Suprapubic skin (tissue), 4 donors: ENCODE data around the gene AGMO. TPM values are rescaled to one million over a fixed set of nuclear protein-coding genes. Genes with fewer than 3 reads are reported as not detected.

Experiments used
- DNase-seq, 2 donors: peaks; one replicate each; pipeline ENCODE4 v3.0.0-alpha.2; 2019; ENCODE audit warnings: low spot score in 2 of 2
- H3K27ac ChIP-seq: fragments of 200-600 bp; sonication (generic); one replicate; pipeline ENCODE4 v1.5.1; 2019
- H3K27me3 ChIP-seq: fragments of 200-600 bp; sonication (generic); one replicate; pipeline ENCODE4 v1.5.1; 2019
- H3K36me3 ChIP-seq: fragments of 200-600 bp; sonication (generic); one replicate; pipeline ENCODE4 v1.5.1; 2019
- H3K4me1 ChIP-seq: fragments of 200-600 bp; sonication (generic); one replicate; pipeline ENCODE4 v1.5.1; 2019
- H3K4me3 ChIP-seq: fragments of 200-600 bp; sonication (generic); one replicate; pipeline ENCODE4 v1.5.1; 2019; ENCODE audit warnings: mild to moderate bottlenecking
- H3K9me3 ChIP-seq: fragments of 200-600 bp; sonication (generic); one replicate; pipeline ENCODE4 v1.5.1; 2019
- EP300 ChIP-seq: sonication (generic); formaldehyde crosslinking; IDR thresholded peaks from one replicate; pipeline ENCODE4 v1.6.1; 2017; ENCODE audit warnings: antibody characterized with exemption
- POLR2A ChIP-seq, 2 donors: fragments of 450-650 bp; IDR thresholded peaks; one replicate each; pipeline ENCODE4 v1.6.1; 2017; ENCODE audit warnings: antibody characterized with exemption in 2 of 2, mild to moderate bottlenecking in 2 of 2, moderate library complexity in 2 of 2
- POLR2AphosphoS5 ChIP-seq, 3 donors: sonication (generic); formaldehyde crosslinking; IDR thresholded peaks; one replicate each; pipeline ENCODE4 v1.6.1; 2017; ENCODE audit warnings: antibody characterized with exemption in 3 of 3
- WGBS: methylation state at CpG from one replicate; pipeline ENCODE4 v1.1.5; 2018; 5-methylcytosine and 5-hydroxymethylcytosine counted together
- total RNA-seq, 4 donors: library from RNA; depleted of rRNA; stranded (reverse); fragments of >200 nt; gene quantifications; one replicate each; pipeline ENCODE4 v1.1.0, GENCODE V29; 2016
- TF ChIP-seq, protein P1 (sequence below), 2 donors: fragments of 200-600 bp in 1 of 2; fragments of 450-650 bp in 1 of 2; sonication (generic) in 1 of 2; IDR thresholded peaks; one replicate each; pipeline ENCODE4 v1.5.1; 2016 to 2019; ENCODE audit warnings: antibody characterized with exemption in 2 of 2, mild to moderate bottlenecking in 1 of 2, moderate library complexity in 1 of 2

The AGMO gene
- total RNA-seq, 4 donors from 2014 or later: 0.40 TPM; not detected in 3

DNA sequence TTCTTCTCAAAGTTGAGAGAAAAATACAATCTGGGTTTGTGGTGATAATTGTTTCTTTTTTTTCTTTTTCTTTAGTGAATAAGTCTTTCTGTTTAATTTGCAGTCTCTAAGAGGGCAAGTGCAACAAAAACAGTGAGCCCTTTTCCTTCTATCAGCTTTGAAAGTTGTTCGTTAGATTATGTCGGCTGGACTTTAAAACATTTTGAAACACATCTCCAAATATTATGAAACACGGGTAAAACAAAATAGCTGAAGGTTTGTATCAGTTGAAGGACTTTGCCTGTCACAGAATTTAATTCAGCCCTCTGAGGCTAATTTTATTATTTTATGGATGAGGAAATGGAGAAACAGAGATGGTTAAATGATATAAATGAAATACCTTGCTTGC lies 85.3 kb downstream of the AGMO start:
- WGBS: 81% methylated on average over 3 of the region's 3 CpGs
- DNase-seq: no peak
- H3K4me3 ChIP-seq: no peak overlapping the region
- H3K27ac ChIP-seq: no peak overlapping the region
- no peaks in the 10 kb centered on the region for H3K36me3 ChIP-seq
- no peaks in the 10 kb centered on the region for H3K4me1 ChIP-seq
- H3K27me3 ChIP-seq: no peaks in the 10 kb centered on the region
- TF ChIP-seq, protein P1, sequence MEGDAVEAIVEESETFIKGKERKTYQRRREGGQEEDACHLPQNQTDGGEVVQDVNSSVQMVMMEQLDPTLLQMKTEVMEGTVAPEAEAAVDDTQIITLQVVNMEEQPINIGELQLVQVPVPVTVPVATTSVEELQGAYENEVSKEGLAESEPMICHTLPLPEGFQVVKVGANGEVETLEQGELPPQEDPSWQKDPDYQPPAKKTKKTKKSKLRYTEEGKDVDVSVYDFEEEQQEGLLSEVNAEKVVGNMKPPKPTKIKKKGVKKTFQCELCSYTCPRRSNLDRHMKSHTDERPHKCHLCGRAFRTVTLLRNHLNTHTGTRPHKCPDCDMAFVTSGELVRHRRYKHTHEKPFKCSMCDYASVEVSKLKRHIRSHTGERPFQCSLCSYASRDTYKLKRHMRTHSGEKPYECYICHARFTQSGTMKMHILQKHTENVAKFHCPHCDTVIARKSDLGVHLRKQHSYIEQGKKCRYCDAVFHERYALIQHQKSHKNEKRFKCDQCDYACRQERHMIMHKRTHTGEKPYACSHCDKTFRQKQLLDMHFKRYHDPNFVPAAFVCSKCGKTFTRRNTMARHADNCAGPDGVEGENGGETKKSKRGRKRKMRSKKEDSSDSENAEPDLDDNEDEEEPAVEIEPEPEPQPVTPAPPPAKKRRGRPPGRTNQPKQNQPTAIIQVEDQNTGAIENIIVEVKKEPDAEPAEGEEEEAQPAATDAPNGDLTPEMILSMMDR (IDR thresholded peaks at IDR 0.05): no peak
- no peak for TF ChIP-seq EP300
- no peak for TF ChIP-seq POLR2AphosphoS5 (IDR thresholded peaks at IDR 0.05)
- no peak for TF ChIP-seq POLR2A (IDR thresholded peaks at IDR 0.05)
- H3K9me3 ChIP-seq: no peaks in the 10 kb centered on the region

DNA sequence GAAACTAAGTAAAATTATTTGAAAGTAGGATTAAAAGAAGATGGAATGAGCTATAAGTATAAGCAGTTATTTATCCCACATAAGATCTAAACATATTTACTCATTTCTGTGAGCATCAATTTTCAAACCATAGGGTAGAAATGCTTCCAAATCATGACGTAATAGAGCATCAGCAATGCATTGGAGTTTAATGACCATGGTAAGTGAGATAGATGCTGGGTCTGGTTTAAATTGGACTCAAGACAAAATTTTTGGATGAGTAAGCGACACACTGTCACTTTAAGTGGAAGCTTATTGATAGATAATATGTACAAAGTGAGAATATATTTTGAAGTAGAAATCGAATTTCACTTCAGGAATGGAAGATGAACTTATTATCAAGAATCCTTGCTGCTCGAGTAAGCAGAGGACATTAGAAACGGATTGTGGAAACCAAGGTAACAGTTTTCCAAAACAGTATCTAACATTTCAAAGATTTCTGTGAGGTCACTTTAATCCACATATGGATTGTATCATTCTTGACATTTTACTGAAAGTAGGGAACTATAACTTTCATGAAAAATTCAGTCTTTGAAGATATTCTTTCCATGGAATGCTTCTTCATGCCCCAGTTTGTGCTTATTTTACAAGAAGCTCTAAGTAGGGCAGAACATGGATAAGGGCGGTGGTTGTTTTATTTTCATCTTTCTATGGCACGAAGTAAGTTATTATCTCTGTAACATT lies 85.8 kb downstream of the AGMO start:
- TF ChIP-seq POLR2AphosphoS5 (IDR thresholded peaks at IDR 0.05) (no peak), EP300 (no peak)
- H3K27ac ChIP-seq: no peak overlapping the region
- H3K36me3 ChIP-seq: no peaks in the 10 kb centered on the region
- WGBS: 65% methylated on average over 7 of the region's 7 CpGs
- no peak overlapping the region for H3K4me3 ChIP-seq
- no peaks in the 10 kb centered on the region for H3K27me3 ChIP-seq
- no peak for DNase-seq
- H3K4me1 ChIP-seq: no peaks in the 10 kb centered on the region
- H3K9me3 ChIP-seq: no peaks in the 10 kb centered on the region

DNA sequence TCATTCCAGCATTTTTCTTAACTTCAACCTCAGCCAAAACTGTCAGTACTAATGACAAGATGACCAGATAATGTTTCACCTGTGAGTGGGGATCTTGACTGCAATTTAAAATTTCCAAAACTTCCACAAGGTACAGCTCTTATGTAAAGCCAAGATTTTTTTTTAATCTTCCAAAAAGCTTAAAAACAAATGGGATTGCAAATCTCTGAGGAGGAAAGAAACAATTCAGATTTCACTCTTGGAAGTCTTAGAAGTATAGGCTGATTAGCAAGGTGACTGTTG lies 90.2 kb downstream of the AGMO start:
- Histone ChIP-seq H3K36me3 (no peaks in the 10 kb centered on the region), H3K9me3 (no peaks in the 10 kb centered on the region), H3K4me1 (no peaks in the 10 kb centered on the region), H3K27me3 (no peaks in the 10 kb centered on the region), H3K4me3 (no peak overlapping the region), H3K27ac (no peak overlapping the region)
- no peak for TF ChIP-seq EP300
- TF ChIP-seq, protein P1 (IDR thresholded peaks at IDR 0.05): no peak
- TF ChIP-seq POLR2AphosphoS5 (IDR thresholded peaks at IDR 0.05): no peak
- no peak for TF ChIP-seq POLR2A (IDR thresholded peaks at IDR 0.05)
- DNase-seq: no peak

DNA sequence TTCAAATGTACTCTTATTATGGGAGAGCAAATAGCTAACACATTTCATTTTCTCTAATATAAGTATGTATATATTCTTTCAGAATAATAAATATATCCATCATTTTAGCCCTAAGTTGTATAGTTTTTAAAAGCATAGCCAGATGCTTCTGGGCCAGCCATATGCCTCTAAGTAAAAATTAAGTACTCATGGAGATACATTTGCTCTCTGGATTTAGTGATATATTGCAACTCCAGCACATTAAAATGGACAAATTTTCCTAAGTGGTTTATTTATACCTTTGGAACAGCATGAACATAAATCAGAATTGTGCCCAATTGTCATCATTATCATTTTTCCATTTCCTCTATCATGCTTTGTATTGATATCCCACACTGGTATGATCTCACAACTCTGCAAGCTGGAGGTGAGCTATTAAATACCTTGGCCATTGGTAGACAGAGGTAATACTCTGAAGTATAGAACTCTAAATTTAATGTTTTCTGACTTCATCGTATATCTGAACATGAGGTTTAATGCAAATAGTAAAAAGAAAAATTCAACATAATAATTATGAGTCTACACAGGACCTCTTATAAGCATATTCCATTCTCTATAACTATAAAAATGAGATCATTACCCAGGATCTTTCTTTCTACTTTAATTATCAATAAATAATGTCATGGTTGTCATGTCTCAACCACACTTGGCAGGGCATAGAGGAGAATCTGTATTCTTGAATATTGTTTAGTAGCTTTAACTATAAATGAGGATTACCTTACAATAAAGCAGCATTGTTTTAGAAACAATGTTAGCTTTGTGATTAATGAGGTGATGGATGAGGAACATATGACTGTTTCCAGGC lies 90.8 kb downstream of the AGMO start:
- Histone ChIP-seq H3K27ac (no peak overlapping the region), H3K4me1 (no peaks in the 10 kb centered on the region), H3K27me3 (no peaks in the 10 kb centered on the region), H3K4me3 (no peak overlapping the region), H3K9me3 (no peaks in the 10 kb centered on the region), H3K36me3 (no peaks in the 10 kb centered on the region)
- 80% methylated on average over 1 of the region's 1 CpG for WGBS
- DNase-seq: no peak
- TF ChIP-seq POLR2A (IDR thresholded peaks at IDR 0.05) (no peak), EP300 (no peak), POLR2AphosphoS5 (IDR thresholded peaks at IDR 0.05) (no peak)
- TF ChIP-seq, protein P1 (IDR thresholded peaks at IDR 0.05): no peak

DNA sequence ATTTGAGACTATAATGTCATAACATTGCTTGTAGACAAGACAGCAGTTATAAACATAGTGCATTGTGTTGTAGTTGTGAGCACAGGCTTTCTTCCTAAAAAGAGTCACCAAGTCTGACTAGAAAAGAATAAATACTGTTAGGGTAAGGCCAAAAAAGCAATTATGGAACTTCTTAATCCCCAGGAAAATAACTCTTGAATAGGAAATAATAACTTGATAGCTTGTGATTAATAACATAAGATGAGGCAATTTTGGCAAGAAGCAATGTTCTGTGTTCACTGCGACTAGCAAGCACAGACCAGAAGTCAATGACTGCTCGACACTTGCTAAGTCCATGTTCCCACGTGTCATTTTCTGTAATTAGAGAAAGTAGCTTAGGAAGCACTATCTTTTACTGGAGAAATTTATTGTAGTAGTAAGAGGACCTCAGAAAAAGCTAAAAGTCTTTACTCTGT lies 97.1 kb downstream of the AGMO start:
- Histone ChIP-seq H3K36me3 (no peaks in the 10 kb centered on the region), H3K4me3 (no peak overlapping the region), H3K27me3 (no peaks in the 10 kb centered on the region), H3K27ac (no peak overlapping the region), H3K4me1 (no peaks in the 10 kb centered on the region), H3K9me3 (no peaks in the 10 kb centered on the region)
- no peak for TF ChIP-seq POLR2AphosphoS5 (IDR thresholded peaks at IDR 0.05)
- TF ChIP-seq POLR2A (IDR thresholded peaks at IDR 0.05): no peak
- no peak for TF ChIP-seq EP300
- TF ChIP-seq, protein P1 (IDR thresholded peaks at IDR 0.05): no peak
- whole genome bisulfite sequencing: 36% methylated on average over 3 of the region's 3 CpGs
- no peak for DNase-seq
